ENCODE data around the gene OSBPL9. TPM values are rescaled to one million over a fixed set of nuclear protein-coding genes. Genes with fewer than 3 reads are reported as not detected.

OSBPL9 gene
- total RNA-seq, 1 experiment from 2014 or later, result 52.6 TPM

DNA sequence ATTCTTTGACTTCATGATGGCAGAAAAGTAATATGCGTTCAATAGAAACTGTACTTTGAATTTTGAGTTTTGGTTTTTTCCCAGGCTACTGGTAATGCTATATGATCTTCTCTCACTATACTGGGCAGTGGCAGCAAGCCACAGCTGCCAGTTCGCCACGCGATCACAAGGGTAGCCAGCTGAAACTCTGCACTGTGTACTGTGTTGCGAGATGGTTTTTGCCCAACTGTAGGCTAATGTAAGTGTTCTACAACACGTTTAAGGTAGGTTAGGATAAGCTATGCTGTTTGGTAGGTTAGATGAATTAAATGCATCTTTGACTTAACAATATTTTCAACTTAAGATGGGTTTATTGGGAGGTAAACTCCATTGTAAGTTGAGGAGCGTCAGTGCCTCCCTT is 138.5 kb downstream of the OSBPL9 start (continued):
- TF ChIP-seq EZH2 (IDR thresholded peaks at IDR 0.05) (no peak), EZH2phosphoT487 (IDR thresholded peaks at IDR 0.05; ENCODE audit: borderline replicate concordance) (no peak), SRF (IDR thresholded peaks at IDR 0.05; ENCODE audit: low read depth) (no peak)

DNA sequence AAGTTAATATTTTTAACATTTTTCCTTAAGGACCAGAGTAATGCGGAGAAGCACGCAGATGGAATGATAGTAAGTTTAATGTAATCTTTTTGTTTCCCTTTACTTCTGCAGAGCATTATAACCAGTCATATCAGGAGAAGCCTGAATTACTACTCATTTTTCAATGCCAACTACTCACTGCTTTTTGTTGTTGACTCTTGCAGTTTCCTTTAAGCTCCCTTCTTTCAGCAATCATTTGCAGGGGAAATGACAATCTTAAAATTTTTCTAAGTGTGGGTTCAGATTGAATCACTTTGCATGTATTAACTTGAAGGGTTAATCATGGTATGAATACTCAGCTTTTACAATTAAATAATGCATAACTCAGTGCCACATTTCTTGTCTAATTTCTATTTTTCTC is 139.4 kb downstream of the OSBPL9 start:
- no TSS peak for BruUV-seq (replicated peaks)

DNA sequence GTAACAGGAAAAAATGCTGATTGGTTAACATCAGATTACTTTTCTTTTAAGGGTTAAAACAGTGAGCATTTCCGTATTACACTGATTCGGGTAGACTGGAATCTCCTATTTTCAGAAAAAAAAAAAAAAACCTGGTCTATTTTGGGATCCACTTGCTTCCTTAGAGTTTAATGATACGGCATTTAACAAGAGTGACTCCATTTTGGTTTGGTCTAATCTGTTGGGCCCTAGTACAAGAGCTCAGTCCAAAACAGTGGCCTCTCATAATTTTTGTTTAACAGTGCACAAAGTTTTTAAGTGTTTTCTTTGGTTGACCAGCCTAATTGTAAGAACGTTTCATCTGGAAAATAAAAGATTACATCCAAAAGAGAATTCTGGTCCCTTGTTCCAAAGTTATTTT is 141.4 kb downstream of the OSBPL9 start:
- BruUV-seq (replicated peaks), result no TSS peak
- no peak overlapping the region for H3K4me3 ChIP-seq (replicated peaks in 1 of 2; ENCODE audit: low read depth in 1 of 2, low read length in 2 of 2)
- H3K4me1 ChIP-seq (ENCODE audit: control insufficient read depth in 1 of 2, insufficient read depth in 2 of 2, low read length in 2 of 2), result no peaks in the 10 kb centered on the region
- ChIA-PET RAD21 (ENCODE audit: low non-redundant PET in 1 of 2, low total read pairs in 2 of 2, uncharacterized antibody in 2 of 2, unreplicated experiment in 2 of 2) (no interaction called here), POLR2A (no interaction called here), CTCF (interaction anchor here (1.4 kb wide), 1 partner anchor 11 kb away, joined by 3 read pairs; no protein-coding TSS in a partner anchor)
- no peak overlapping the region for H3K27ac ChIP-seq (ENCODE audit: low read depth, low read length)
- no peaks in the 10 kb centered on the region for H3K27me3 ChIP-seq (ENCODE audit: insufficient read depth, low read length)
- H3K9me2 ChIP-seq (ENCODE audit: insufficient read depth), result no peaks in the 10 kb centered on the region
- no peaks in the 10 kb centered on the region for H4K20me1 ChIP-seq (ENCODE audit: insufficient read depth)
- no peak overlapping the region for H2AFZ ChIP-seq (ENCODE audit: low read depth, low read length, poor library complexity, severe bottlenecking)
- H3K9ac ChIP-seq (ENCODE audit: low read length), result no peak overlapping the region
- H3K4me2 ChIP-seq (ENCODE audit: low read length), result no peak overlapping the region
- DNase-seq (ENCODE audit: low read depth, low spot score), result no peak
- no peak for ATAC-seq
- no peaks in the 10 kb centered on the region for H3K79me2 ChIP-seq (ENCODE audit: insufficient read depth, low read length)
- intact Hi-C loops (cut with micrococcal nuclease), result no loop called here
- no peaks in the 10 kb centered on the region; a peak in 1 of 4 replicates for H3K36me3 ChIP-seq (ENCODE audit: control insufficient read depth in 1 of 2, insufficient read depth in 2 of 2, low read length in 2 of 2)
- no peaks in the 10 kb centered on the region for H3K9me3 ChIP-seq (ENCODE audit: control insufficient read depth in 1 of 2, insufficient read depth in 1 of 2, low read depth in 1 of 2, low read length in 2 of 2)
- TF ChIP-seq ELF1 (IDR thresholded peaks at IDR 0.05; ENCODE audit: borderline replicate concordance, low read depth), result no peak
- TF ChIP-seq POLR2A (IDR thresholded peaks at IDR 0.05; ENCODE audit: borderline replicate concordance, extremely low read depth, insufficient read depth, insufficient read length), result no peak
- TF ChIP-seq ZNF274 (IDR thresholded peaks at IDR 0.05; ENCODE audit: low read depth, low read length), result no peak
- no peak for TF ChIP-seq SP1 (IDR thresholded peaks at IDR 0.05; ENCODE audit: low read depth)
- TF ChIP-seq SRF (IDR thresholded peaks at IDR 0.05; ENCODE audit: low read depth), result no peak
- TF ChIP-seq YY1 (IDR thresholded peaks at IDR 0.05; ENCODE audit: extremely low read depth, insufficient replicate concordance, low read depth, low read length), result no peak
- TF ChIP-seq POLR2AphosphoS5 (IDR thresholded peaks at IDR 0.05; ENCODE audit: low read depth, low read length), result no peak
- no peak for TF ChIP-seq ZFX (IDR thresholded peaks at IDR 0.05)
- TF ChIP-seq, protein P1, sequence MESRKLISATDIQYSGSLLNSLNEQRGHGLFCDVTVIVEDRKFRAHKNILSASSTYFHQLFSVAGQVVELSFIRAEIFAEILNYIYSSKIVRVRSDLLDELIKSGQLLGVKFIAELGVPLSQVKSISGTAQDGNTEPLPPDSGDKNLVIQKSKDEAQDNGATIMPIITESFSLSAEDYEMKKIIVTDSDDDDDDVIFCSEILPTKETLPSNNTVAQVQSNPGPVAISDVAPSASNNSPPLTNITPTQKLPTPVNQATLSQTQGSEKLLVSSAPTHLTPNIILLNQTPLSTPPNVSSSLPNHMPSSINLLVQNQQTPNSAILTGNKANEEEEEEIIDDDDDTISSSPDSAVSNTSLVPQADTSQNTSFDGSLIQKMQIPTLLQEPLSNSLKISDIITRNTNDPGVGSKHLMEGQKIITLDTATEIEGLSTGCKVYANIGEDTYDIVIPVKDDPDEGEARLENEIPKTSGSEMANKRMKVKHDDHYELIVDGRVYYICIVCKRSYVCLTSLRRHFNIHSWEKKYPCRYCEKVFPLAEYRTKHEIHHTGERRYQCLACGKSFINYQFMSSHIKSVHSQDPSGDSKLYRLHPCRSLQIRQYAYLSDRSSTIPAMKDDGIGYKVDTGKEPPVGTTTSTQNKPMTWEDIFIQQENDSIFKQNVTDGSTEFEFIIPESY (IDR thresholded peaks at IDR 0.05; ENCODE audit: extremely low read depth, insufficient replicate concordance, low read length), result no peak
- TF ChIP-seq, protein P2, sequence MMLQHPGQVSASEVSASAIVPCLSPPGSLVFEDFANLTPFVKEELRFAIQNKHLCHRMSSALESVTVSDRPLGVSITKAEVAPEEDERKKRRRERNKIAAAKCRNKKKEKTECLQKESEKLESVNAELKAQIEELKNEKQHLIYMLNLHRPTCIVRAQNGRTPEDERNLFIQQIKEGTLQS (IDR thresholded peaks at IDR 0.05), result no peak
- TF ChIP-seq RAD21 (IDR thresholded peaks at IDR 0.05; ENCODE audit: low read depth), result no peak
- no peak for TF ChIP-seq EZH2 (IDR thresholded peaks at IDR 0.05)
- no peak for TF ChIP-seq EGR1 (IDR thresholded peaks at IDR 0.05; ENCODE audit: low read depth)
- TF ChIP-seq, protein P3, sequence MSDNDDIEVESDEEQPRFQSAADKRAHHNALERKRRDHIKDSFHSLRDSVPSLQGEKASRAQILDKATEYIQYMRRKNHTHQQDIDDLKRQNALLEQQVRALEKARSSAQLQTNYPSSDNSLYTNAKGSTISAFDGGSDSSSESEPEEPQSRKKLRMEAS (IDR thresholded peaks at IDR 0.05), result no peak
- no peak for TF ChIP-seq SIN3A (IDR thresholded peaks at IDR 0.05; ENCODE audit: low read depth)
- no peak for TF ChIP-seq CEBPB (IDR thresholded peaks at IDR 0.05; ENCODE audit: low read depth)

More for the DNA sequence above, 139.4 kb downstream of the OSBPL9 start:
- Histone ChIP-seq H3K9me2 (ENCODE audit: insufficient read depth) (no peaks in the 10 kb centered on the region), H3K27ac (ENCODE audit: low read depth, low read length) (no peak overlapping the region), H3K36me3 (ENCODE audit: control insufficient read depth in 1 of 2, insufficient read depth in 2 of 2, low read length in 2 of 2) (peaks cover 0 to 8% of the 10 kb centered on the region in 2 experiments; a peak in 2 of 4 replicates), H2AFZ (ENCODE audit: low read depth, low read length, poor library complexity, severe bottlenecking) (no peak overlapping the region), H3K4me1 (ENCODE audit: control insufficient read depth in 1 of 2, insufficient read depth in 2 of 2, low read length in 2 of 2) (no peaks in the 10 kb centered on the region), H3K79me2 (ENCODE audit: insufficient read depth, low read length) (no peaks in the 10 kb centered on the region), H3K4me2 (ENCODE audit: low read length) (no peak overlapping the region), H3K4me3 (replicated peaks in 1 of 2; ENCODE audit: low read depth in 1 of 2, low read length in 2 of 2) (no peak overlapping the region), H4K20me1 (ENCODE audit: insufficient read depth) (no peaks in the 10 kb centered on the region), H3K9me3 (ENCODE audit: control insufficient read depth in 1 of 2, insufficient read depth in 1 of 2, low read depth in 1 of 2, low read length in 2 of 2) (no peaks in the 10 kb centered on the region), H3K9ac (ENCODE audit: low read length) (no peak overlapping the region), H3K27me3 (ENCODE audit: insufficient read depth, low read length) (no peaks in the 10 kb centered on the region)
- CTCF ChIA-PET, result no interaction called here
- TF ChIP-seq RAD21 (IDR thresholded peaks at IDR 0.05; ENCODE audit: low read depth), result no peak
- TF ChIP-seq EGR1 (IDR thresholded peaks at IDR 0.05; ENCODE audit: low read depth), result no peak
- intact Hi-C loops (cut with micrococcal nuclease), result no loop called here
- DNase-seq (ENCODE audit: low read depth, low spot score), result no peak
- RAD21 ChIA-PET (ENCODE audit: low non-redundant PET in 1 of 2, low total read pairs in 2 of 2, uncharacterized antibody in 2 of 2, unreplicated experiment in 2 of 2), result no interaction called here
- POLR2A ChIA-PET, result no interaction called here
- ATAC-seq, result no peak
